NCI-H748 (cell line): Measurements from ENCODE around the gene RECQL5.
A peak's percentile ranks its signal among the peaks of the same experiment; 100 is the strongest.
"Not testable (repeated sequence)": the region's sequence is repeated elsewhere in the genome, so short reads cannot be mapped to it uniquely, and the experiment has no call there.

ENCODE experiments used
- DNase-seq: peaks from one replicate; lab custom pipeline; 2025; ENCODE audit not compliant: unreplicated experiment; lab: John Stamatoyannopoulos, UW

The RECQL5 gene

DNA sequence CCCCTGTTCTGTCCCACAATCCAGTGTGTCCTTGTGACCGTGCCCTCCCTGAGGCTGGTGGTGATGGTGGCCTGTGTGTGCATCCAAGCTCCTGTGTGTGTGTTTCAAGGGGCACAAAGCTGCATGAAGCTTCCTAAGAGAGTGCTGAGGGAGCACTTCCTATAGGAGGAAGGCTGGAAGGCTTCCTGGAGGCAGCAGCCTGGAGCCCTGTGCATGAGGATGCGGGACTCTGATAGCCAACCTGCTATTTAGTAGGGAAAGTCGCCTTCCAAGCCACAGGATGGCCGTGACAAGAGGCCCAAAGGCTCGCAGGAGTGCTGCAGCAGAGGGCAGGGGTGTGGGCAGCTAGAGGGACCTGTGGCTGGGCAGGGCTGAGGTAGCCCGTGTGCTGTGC, 71.0 kb downstream of the RECQL5 start:
- no peak for DNase-seq

- DNase-seq: no peak
Observed at GRCh38 chr17:75595284-75595919, 71.6 kb downstream of the RECQL5 start.

GRCh38 chr17:75594499-75595283, 72.3 kb downstream of the RECQL5 start:
- DNase-seq: no peak

GRCh38 chr17:75593430-75593829, 73.5 kb downstream of the RECQL5 start:
- not testable (repeated sequence) for DNase-seq

GRCh38 chr17:75592348-75593020, 74.5 kb downstream of the RECQL5 start:
- no peak for DNase-seq

DNA sequence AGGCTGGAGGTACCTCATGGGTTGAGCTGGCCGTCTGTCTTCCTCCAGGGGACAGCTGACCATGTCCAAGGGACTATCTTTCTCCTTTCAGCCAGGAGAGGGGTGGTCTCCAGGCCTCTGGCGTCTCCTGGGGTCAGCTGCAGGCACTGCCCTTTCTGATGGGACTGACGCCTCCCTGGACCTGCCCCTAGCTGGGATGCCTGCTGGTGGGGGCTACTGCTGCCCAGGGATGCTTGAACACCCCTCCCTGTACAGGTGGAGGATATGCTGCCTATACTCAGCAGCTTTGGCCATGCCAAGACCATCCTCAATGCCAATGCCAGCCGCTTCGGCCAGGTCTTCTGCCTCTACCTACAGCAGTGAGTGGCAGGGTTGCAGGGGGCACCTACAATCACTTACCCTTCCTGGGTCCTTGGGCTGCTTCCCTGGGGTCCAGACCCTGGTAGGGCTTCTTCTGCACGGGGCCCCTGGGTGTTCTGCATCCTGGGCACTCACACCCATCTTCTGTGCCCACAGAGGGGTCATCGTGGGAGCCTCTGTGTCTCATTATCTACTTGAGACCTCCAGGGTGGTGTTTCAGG, 75.1 kb downstream of the RECQL5 start:
- no peak for DNase-seq

DNA sequence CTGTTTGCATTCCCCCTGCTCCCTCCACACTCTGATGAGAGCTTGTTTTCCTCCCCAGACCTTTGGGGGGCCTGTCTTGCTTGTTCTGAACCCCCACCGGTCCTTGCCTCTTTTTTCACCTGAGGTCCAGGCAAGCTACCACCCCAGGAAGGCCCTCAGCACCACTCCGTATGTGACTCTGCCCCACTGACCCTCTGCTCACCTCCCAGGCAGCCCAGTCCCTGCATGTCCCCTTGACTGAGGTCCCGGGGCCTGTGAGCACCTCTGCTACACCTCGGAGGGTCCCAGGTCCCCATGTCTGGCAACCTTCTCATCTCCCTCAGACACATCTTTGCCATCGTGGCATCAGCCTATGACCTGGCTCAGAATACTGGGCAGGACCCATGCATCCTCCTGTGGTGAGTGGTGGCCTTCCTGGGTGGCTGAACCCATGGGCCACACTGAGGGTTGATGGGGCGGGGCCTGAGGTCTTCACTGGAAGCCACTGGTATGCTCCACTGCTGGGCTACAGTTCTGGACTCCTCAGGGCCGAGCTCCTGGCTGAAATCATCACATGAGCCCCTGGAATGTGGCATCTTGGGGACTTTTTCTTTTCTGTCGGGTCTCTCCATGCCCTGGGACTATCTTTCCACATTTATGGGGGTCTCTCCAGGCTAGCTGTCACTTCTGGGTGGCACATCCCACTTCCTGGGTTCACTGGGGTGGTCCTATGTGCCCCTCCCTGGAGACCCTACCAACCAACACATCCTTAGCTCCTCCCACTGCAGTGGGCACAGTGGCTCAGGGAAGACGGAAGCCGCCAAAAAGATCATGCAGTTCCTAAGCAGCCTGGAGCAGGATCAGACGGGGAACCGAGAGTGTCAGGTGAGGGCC, 75.9 kb downstream of the RECQL5 start:
- no peak for DNase-seq

- DNase-seq: no peak
Observed at GRCh38 chr17:75590314-75590761, 76.6 kb downstream of the RECQL5 start.

DNA sequence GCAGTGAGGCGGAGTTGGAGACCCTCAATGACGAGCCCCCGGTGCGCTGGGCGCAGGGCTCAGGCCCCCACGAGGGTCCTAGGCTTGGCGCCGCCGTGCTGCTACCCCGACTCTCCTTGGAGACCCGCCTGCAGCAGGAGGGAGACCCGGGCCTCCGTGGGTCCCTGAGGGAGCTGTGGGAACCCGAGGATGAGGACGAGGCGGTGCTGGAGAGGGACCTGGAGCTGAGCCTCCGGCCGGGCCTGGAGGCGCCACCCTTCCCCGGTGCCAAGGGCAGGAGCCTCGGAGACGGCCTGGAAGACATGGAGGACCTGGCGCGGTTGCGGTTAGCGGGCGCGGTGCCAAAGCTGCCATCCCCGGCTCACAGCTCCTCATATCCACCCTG, 77.0 kb downstream of the RECQL5 start:
- no peak for DNase-seq

DNA sequence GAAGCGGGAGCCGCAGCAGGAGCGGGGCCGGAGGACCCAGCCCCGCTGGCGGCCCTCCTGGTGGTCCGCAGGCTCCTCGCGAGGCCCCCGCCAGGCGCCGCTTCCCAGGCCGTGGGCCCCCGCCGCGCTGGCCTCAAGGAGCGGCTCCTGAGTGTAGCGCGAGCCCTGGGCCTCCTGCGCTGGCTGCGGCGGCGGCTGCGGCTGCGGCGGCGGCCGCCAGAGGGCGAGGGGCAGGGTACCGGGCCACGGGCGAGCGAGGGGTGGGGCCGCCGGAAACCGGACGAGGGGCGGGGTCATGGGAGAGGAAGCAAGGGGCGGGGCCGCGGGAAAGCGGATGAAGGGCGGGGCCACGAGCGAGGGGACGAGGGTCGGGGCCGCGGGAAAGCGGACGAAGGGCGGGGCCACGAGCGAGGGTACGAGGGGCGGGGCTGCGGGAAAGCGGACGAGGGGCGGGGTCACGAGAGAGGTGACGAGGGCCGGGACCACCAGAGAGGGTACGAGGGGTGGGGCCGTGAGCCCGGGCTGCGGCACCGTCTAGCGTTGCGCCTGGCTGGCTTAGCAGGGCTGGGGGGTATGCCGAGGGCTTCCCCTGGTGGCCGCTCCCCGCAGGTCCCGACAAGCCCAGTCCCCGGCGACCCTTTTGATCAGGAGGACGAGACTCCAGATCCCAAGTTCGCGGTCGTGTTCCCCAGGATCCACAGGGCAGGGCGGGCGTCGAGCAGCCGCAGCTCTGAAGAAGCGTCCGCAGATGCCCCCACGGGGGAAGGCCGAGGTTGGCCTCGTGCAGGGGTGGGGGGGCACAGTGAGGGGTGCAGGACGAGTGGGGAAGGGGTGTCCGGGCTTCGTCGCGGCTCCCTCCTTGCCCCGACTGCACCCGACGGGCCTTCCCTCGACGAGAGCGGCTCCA, 77.7 kb downstream of the RECQL5 start:
- DNase-seq: peak; percentile 89

GRCh38 chr17:75588596-75589011, 78.3 kb downstream of the RECQL5 start:
- no peak for DNase-seq

- peak; percentile 60 for DNase-seq
Observed at GRCh38 chr17:75587675-75588595, 79.0 kb downstream of the RECQL5 start, which contains the start of gene MYO15B. Gene MYO15B (plus strand): TSS chr17:75587800. CDS start chr17:75588058, 258 bp downstream.

DNA sequence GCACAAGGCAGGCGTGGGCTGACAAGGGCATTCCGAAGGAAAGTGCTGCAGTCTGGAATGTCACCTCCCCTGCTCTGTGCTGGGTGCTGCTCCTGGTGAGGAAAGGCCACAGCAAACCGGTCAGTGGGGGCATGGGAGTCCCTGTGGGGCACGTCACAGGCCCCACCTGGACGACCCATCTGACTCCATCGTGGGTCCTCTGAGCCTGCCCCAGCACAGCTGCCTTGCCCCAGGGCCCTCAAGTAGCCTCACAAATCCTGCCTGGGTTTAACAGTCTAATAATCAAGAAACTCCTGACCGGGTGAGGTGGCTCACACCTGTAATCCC, 82.1 kb downstream of the RECQL5 start:
- no peak for DNase-seq

DNA sequence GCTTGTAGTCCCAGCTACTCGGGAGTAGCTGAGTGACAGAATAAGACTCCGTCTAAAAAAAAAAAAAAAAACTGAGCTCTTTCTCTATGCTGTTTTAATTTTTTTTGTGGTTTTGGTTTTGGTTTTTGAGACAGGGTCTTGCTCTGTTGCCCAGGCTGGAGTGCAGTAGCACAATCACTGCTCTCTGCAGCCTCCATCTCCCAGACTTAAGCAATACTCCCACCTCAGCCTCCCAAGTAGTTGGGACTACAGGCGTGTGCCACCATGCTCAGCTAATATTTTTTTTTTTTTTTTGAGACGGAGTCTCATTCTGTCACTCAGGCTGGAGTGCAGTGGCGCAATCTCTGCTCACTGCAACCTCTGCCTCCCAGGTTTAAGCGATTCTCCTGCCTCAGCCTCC, 83.8 kb downstream of the RECQL5 start:
- not testable (repeated sequence) for DNase-seq

DNA sequence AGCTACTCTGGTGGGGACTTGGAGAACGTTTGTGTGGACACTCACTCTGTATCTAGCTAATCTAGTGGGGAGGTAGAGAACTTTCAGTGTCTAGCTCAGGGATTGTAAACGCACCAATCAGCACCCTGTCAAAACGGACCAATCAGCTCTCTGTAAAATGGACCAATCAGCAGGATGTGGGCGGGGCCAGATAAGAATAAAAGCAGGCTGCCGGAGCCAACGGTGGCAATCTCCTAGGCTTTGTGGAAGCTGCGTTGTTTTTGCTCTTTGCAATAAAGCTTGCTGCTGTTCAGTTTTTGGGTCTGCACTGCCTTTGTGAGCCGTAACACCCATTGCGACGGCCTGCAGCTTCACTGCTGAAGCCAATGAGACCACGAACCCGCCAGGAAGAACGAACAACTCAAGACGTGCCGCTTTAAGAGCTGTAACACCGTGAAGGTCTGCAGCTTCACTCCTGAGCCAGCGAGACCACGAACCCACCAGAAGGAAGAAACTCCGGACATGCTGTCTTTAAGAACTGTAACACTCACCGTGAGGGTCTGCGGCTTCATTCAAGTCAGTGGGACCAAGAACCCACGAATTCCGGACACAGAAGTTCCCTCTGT, 85.7 kb downstream of the RECQL5 start:
- not testable (repeated sequence) for DNase-seq
